Measurements from ENCODE around the gene CDH23.

DNA sequence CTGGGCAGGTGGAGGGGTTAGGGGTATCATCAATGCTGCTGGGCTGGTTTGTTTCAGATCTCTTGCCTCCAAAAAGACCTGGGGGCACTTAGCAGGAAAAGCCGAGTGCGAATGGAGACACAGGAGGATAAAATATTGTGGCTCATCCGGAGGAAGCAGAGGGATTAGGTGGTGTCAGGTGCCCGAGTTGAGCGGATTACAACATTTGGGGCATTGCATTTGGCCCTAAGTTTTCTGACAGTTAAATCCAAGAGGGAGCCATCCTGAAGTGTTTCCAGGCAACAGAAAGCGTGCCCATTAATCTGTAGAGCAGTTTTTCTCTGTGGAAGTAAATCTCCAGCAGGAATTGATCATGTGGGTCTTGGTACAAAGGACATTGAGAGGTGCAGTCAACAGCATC, 85.9 kb downstream of the CDH23 start:
- TF ChIP-seq, protein P1, sequence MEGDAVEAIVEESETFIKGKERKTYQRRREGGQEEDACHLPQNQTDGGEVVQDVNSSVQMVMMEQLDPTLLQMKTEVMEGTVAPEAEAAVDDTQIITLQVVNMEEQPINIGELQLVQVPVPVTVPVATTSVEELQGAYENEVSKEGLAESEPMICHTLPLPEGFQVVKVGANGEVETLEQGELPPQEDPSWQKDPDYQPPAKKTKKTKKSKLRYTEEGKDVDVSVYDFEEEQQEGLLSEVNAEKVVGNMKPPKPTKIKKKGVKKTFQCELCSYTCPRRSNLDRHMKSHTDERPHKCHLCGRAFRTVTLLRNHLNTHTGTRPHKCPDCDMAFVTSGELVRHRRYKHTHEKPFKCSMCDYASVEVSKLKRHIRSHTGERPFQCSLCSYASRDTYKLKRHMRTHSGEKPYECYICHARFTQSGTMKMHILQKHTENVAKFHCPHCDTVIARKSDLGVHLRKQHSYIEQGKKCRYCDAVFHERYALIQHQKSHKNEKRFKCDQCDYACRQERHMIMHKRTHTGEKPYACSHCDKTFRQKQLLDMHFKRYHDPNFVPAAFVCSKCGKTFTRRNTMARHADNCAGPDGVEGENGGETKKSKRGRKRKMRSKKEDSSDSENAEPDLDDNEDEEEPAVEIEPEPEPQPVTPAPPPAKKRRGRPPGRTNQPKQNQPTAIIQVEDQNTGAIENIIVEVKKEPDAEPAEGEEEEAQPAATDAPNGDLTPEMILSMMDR (optimal IDR thresholded peaks at IDR 0.05 in 1 of 3, IDR thresholded peaks at IDR 0.05 in 1 of 3, conservative IDR thresholded peaks at IDR 0.05 in 1 of 3; ENCODE audit: extremely low read depth in 1 of 3, insufficient read depth in 2 of 3, low read length in 3 of 3), result no peak
- no peak for TF ChIP-seq EZH2 (IDR thresholded peaks at IDR 0.05; ENCODE audit: low read length)
